GM23338 (cell line): ENCODE results near the gene PAK4.

ENCODE experiments used
- CTCF ChIP-seq, 2 experiments: fragments of 200-600 bp in 1 of 2; sonication (generic) in 1 of 2; conservative IDR thresholded peaks; 2 replicates each; pipeline versions ENCODE4 v1.5.1 to v1.6.1; 2016 to 2017; ENCODE audit warnings: antibody characterized with exemption in 2 of 2, low read depth in 2 of 2, mild to moderate bottlenecking in 2 of 2, moderate library complexity in 1 of 2
- EZH2 ChIP-seq: fragments of 200-600 bp; sonication (generic); IDR thresholded peaks from one replicate; pipeline ENCODE4 v1.8.0; 2017; ENCODE audit warnings: antibody characterized with exemption, mild to moderate bottlenecking, low read depth; ENCODE audit not compliant: unreplicated experiment
- EZH2phosphoT487 ChIP-seq: fragments of 200-600 bp; sonication (generic); IDR thresholded peaks from one replicate; pipeline ENCODE4 v1.8.1; 2018; ENCODE audit warnings: antibody characterized with exemption; ENCODE audit not compliant: unreplicated experiment
- JUNB ChIP-seq: IDR thresholded peaks from one replicate; pipeline ENCODE4 v1.6.1; 2016; ENCODE audit warnings: antibody characterized with exemption; ENCODE audit not compliant: unreplicated experiment
- POLR2AphosphoS5 ChIP-seq: IDR thresholded peaks from 2 replicates; pipeline ENCODE4 v1.6.1; 2016; ENCODE audit warnings: antibody characterized with exemption, low read depth
- REST ChIP-seq: IDR thresholded peaks from one replicate; pipeline ENCODE4 v1.6.1; 2018; ENCODE audit warnings: antibody characterized with exemption; ENCODE audit not compliant: unreplicated experiment
- STAT1 ChIP-seq: IDR thresholded peaks from one replicate; pipeline ENCODE4 v1.6.1; 2016; ENCODE audit warnings: antibody characterized with exemption; ENCODE audit not compliant: unreplicated experiment
- ZNF114 ChIP-seq: fragments of 250-450 bp; sonication (Bioruptor Pico); IDR thresholded peaks from 2 replicates; pipeline ENCODE4 v1.5.0; 2020; ENCODE audit warnings: mild to moderate bottlenecking, moderate library complexity
- ZNF331 ChIP-seq: fragments of 250-450 bp; sonication (Bioruptor Pico); IDR thresholded peaks from 2 replicates; pipeline ENCODE4 v1.5.0; 2020; ENCODE audit warnings: low read depth, mild to moderate bottlenecking, moderate library complexity
- TF ChIP-seq, protein P1 (sequence below): fragments of 250-450 bp; sonication (Bioruptor Pico); IDR thresholded peaks from 2 replicates; pipeline ENCODE4 v1.5.0; 2020; ENCODE audit warnings: mild to moderate bottlenecking, moderate library complexity
- TF ChIP-seq, protein P2 (sequence below): IDR thresholded peaks from 2 replicates; pipeline ENCODE4 v1.6.1; 2016; ENCODE audit warnings: antibody characterized with exemption

DNA sequence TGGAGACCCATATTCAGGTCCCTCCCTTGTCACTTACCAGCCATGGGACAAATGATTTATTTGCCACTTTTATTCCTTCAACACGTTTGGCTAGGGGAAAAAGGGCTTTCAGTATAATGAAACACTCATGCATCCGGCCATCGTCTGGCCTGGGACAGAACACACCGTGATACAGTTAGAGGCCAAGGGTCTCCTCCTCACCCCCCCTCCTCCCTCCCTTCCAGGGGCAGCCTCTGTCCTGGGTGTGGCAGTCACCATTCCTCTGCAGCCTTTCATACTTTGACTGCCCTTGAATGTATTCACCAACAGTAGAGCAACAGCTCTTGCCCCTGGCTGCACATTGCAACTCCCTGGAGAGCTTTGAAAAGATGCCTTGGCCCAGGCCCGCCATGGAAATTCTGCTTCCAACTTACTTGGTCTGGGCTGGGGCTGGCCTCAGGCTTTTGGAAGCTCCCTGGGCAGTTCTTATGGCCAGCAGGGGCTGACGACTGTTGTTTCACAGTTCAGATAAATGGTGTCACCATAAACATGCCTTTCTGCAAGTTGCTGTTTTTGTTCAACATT, 3.0 kb downstream of the PAK4 start:
- TF ChIP-seq EZH2 (no peak), CTCF (conservative IDR thresholded peaks at IDR 0.05; ENCODE audit: low read depth in 2 of 2) (no peak), EZH2phosphoT487 (no peak), STAT1 (no peak), ZNF331 (CRISPR knock-in tag) (no peak), JUNB (no peak), POLR2AphosphoS5 (no peak), REST (no peak), ZNF114 (CRISPR knock-in tag) (no peak)
- TF ChIP-seq, protein P1, sequence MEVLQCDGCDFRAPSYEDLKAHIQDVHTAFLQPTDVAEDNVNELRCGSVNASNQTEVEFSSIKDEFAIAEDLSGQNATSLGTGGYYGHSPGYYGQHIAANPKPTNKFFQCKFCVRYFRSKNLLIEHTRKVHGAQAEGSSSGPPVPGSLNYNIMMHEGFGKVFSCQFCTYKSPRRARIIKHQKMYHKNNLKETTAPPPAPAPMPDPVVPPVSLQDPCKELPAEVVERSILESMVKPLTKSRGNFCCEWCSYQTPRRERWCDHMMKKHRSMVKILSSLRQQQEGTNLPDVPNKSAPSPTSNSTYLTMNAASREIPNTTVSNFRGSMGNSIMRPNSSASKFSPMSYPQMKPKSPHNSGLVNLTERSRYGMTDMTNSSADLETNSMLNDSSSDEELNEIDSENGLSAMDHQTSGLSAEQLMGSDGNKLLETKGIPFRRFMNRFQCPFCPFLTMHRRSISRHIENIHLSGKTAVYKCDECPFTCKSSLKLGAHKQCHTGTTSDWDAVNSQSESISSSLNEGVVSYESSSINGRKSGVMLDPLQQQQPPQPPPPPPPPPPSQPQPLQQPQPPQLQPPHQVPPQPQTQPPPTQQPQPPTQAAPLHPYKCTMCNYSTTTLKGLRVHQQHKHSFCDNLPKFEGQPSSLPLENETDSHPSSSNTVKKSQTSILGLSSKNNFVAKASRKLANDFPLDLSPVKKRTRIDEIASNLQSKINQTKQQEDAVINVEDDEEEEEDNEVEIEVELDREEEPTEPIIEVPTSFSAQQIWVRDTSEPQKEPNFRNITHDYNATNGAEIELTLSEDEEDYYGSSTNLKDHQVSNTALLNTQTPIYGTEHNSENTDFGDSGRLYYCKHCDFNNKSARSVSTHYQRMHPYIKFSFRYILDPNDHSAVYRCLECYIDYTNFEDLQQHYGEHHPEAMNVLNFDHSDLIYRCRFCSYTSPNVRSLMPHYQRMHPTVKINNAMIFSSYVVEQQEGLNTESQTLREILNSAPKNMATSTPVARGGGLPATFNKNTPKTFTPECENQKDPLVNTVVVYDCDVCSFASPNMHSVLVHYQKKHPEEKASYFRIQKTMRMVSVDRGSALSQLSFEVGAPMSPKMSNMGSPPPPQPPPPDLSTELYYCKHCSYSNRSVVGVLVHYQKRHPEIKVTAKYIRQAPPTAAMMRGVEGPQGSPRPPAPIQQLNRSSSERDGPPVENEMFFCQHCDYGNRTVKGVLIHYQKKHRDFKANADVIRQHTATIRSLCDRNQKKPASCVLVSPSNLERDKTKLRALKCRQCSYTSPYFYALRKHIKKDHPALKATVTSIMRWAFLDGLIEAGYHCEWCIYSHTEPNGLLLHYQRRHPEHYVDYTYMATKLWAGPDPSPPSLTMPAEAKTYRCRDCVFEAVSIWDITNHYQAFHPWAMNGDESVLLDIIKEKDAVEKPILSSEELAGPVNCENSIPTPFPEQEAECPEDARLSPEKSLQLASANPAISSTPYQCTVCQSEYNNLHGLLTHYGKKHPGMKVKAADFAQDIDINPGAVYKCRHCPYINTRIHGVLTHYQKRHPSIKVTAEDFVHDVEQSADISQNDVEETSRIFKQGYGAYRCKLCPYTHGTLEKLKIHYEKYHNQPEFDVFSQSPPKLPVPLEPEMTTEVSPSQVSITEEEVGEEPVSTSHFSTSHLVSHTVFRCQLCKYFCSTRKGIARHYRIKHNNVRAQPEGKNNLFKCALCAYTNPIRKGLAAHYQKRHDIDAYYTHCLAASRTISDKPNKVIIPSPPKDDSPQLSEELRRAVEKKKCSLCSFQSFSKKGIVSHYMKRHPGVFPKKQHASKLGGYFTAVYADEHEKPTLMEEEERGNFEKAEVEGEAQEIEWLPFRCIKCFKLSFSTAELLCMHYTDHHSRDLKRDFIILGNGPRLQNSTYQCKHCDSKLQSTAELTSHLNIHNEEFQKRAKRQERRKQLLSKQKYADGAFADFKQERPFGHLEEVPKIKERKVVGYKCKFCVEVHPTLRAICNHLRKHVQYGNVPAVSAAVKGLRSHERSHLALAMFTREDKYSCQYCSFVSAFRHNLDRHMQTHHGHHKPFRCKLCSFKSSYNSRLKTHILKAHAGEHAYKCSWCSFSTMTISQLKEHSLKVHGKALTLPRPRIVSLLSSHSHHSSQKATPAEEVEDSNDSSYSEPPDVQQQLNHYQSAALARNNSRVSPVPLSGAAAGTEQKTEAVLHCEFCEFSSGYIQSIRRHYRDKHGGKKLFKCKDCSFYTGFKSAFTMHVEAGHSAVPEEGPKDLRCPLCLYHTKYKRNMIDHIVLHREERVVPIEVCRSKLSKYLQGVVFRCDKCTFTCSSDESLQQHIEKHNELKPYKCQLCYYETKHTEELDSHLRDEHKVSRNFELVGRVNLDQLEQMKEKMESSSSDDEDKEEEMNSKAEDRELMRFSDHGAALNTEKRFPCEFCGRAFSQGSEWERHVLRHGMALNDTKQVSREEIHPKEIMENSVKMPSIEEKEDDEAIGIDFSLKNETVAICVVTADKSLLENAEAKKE (CRISPR knock-in tag) = no peak
- TF ChIP-seq, protein P2, sequence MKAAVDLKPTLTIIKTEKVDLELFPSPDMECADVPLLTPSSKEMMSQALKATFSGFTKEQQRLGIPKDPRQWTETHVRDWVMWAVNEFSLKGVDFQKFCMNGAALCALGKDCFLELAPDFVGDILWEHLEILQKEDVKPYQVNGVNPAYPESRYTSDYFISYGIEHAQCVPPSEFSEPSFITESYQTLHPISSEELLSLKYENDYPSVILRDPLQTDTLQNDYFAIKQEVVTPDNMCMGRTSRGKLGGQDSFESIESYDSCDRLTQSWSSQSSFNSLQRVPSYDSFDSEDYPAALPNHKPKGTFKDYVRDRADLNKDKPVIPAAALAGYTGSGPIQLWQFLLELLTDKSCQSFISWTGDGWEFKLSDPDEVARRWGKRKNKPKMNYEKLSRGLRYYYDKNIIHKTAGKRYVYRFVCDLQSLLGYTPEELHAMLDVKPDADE = no peak
